Measurements from ENCODE around the gene TPST2.

TPST2 gene

DNA sequence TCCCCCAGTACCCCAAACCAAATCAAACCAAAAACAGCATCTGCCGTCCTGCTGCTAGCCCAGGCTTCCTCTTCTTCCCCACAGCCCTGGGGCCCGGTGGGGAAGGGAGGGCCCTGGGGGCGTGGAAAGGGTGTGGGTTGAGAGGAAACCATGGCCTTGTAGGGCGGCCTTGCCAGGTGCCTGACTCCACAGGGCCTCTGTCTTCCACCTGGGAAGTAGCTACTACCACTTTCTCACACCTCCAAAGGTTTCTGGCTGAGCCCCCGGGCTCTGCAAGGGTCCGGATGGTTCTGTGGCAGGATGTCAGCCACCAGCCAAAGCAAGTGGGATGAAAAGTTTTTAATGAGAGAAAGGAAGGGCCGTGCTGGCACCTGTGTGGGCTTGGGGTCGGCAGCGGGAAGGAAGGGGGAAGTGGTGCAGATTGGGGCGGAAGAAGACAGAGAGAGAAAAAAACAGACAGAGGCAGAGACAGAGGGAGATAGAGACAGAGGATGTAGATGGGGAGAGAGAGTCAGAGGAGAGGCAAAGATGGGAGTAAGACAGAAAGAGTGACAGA is 10.5 kb downstream of the TPST2 start:
- whole genome bisulfite sequencing, 2 experiments (ENCODE audit: insufficient coverage in 2 of 2) = 85% methylated on average over 4 of the region's 10 CpGs
- H3K27ac ChIP-seq (ENCODE audit: low read depth, low read length, severe bottlenecking) = no peak overlapping the region
- peaks cover 18% of the 10 kb centered on the region for H3K36me3 ChIP-seq (ENCODE audit: control insufficient read depth, insufficient read depth, low read length)
- H3K4me3 ChIP-seq (ENCODE audit: extremely low read depth, insufficient read depth, low read length, poor library complexity, severe bottlenecking) = no peak overlapping the region
- no peaks in the 10 kb centered on the region for H3K9me3 ChIP-seq (ENCODE audit: control insufficient read depth, low read length)
- H3K4me1 ChIP-seq (ENCODE audit: control insufficient read depth, insufficient read depth, low read length, poor library complexity, severe bottlenecking) = peaks cover 16% of the 10 kb centered on the region

DNA sequence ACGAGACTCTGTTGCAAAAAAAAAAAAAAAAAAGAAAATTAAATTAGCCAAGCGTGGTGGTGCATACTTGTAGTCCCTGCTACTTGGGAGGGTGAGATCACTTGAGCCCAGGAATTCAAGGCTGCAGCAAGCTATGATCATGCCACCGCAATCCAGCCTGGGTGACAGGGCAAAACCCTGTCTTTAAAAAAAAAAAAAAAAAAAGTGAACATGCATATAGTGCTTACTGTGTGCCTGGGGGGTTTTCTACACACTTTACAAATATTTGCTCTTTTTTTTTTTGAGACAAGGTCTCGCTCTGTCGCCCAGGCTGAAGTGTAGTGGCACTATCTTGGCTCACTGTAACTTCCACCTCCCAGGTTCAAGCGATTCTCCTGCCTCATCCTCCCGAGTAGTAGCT is 12.9 kb downstream of the TPST2 start:
- no peaks in the 10 kb centered on the region for H3K9me3 ChIP-seq (ENCODE audit: control insufficient read depth, low read length)
- no peak overlapping the region for H3K27ac ChIP-seq (ENCODE audit: low read depth, low read length, severe bottlenecking)
- H3K4me3 ChIP-seq (ENCODE audit: extremely low read depth, insufficient read depth, low read length, poor library complexity, severe bottlenecking) = no peak overlapping the region
- H3K36me3 ChIP-seq (ENCODE audit: control insufficient read depth, insufficient read depth, low read length) = peaks cover 15% of the 10 kb centered on the region
- peaks cover 16% of the 10 kb centered on the region for H3K4me1 ChIP-seq (ENCODE audit: control insufficient read depth, insufficient read depth, low read length, poor library complexity, severe bottlenecking)
- WGBS, 2 experiments (ENCODE audit: insufficient coverage in 2 of 2) = 95 to 97% methylated on average over 5 of the region's 7 CpGs

DNA sequence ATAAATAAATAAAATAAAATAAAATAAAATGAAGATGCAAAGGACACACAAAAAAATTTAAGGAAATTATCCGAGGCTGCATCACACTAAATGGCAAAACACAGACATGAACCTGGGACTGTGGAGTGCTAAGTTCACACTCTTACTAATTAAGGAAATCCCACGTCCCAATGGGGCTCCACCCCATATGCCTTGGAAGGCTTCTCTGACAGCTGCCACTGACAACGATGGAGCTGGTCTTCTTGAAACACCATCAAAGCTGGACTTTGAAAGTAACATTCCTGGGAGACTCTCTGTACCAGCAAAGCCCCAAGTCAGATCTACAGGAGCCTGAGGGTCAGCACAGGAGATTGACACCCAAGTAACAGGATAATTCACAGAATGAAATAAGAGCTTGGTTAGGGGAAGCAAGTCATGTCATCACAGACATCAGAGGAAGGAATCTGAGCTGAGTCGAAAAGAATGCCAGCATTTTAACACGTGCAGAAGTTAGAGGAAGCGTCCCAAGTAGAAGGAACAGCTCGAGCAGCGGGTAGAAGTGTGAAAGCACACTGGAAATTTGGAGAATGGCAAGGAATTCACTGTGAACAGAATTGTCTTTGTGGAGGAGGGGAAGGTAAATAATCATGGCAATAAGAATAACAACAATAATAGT is 13.8 kb downstream of the TPST2 start:
- 63 to 69% methylated on average over 7 to 8 of the region's 8 CpGs for WGBS, 2 experiments (ENCODE audit: insufficient coverage in 2 of 2)
- H3K27ac ChIP-seq (ENCODE audit: low read depth, low read length, severe bottlenecking) = peak overlapping the region; percentile 23
- no peaks in the 10 kb centered on the region for H3K9me3 ChIP-seq (ENCODE audit: control insufficient read depth, low read length)

DNA sequence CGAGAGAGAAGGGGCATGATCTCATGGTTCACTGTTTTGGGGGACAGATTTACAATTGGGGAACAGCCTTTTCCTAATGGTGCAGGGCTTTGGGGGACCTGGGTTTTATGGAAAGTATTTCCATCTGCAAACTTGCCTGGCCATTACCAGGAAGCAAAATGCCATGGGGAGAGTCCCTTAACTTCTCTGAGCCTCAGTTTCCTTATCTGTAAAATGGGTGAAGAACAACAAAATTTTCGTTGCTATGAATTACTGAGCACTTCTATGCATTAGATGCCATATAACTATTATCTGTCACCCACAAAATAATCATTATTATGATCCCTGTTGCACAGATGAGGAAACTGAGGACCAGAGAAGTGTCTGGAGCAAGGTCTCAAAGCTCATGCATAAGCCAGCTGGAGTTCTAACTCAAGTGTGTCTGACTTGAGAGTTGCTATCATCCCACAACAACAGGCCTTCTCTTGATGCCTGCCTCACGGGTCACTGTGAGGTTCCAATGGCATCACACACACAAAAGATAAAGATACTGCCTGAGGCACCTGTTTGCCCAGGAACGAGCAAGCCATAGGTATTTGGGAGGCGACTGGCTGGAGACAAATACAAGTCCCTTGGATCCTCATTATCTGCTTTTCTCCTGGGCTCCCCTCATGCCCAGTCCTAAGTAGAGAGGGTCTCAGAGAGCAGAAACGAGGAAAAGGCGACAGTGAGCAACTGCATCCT is 15.8 kb downstream of the TPST2 start:
- Histone ChIP-seq H3K27ac (ENCODE audit: low read depth, low read length, severe bottlenecking) (no peak overlapping the region), H3K4me1 (ENCODE audit: control insufficient read depth, insufficient read depth, low read length, poor library complexity, severe bottlenecking) (peaks cover 4% of the 10 kb centered on the region), H3K9me3 (ENCODE audit: control insufficient read depth, low read length) (no peaks in the 10 kb centered on the region), H3K4me3 (ENCODE audit: extremely low read depth, insufficient read depth, low read length, poor library complexity, severe bottlenecking) (no peak overlapping the region), H3K36me3 (ENCODE audit: control insufficient read depth, insufficient read depth, low read length) (peaks cover 12% of the 10 kb centered on the region)
- WGBS, 2 experiments (ENCODE audit: insufficient coverage in 2 of 2) = 86 to 93% methylated on average over 5 to 6 of the region's 7 CpGs

More for the DNA sequence above, 13.8 kb downstream of the TPST2 start:
- peaks cover 9% of the 10 kb centered on the region for H3K36me3 ChIP-seq (ENCODE audit: control insufficient read depth, insufficient read depth, low read length)
- H3K4me1 ChIP-seq (ENCODE audit: control insufficient read depth, insufficient read depth, low read length, poor library complexity, severe bottlenecking) = peaks cover 15% of the 10 kb centered on the region
- no peak overlapping the region for H3K4me3 ChIP-seq (ENCODE audit: extremely low read depth, insufficient read depth, low read length, poor library complexity, severe bottlenecking)

DNA sequence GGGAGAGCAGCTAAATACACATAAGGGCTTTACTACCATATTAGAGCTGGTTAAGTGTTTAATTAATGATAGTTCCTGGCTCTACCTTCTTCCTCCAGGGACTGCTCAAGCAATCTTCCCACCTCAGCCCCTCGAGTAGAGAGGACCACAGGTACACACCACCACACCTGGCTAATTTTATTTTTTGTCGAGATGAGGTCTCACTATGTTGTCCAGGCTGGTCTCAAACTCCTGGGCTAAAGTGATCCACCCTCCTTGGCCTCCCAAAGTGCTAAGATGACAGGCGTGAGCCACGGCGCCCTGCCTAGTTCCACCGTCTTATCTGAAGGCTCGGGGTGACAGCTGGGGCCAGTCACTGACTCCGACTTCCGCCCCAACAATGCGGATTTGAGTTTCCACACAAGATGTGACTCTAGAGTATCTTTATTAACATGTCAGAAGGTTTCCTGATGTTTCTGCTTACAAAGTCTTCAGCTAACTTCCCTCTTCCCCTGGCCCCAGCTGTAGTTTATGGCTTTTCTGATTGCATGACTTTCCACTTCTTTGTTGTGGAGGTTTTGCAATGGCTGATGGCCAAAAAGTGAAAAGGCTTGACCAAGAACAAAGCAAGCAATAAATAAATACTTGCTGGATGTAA is 16.8 kb downstream of the TPST2 start:
- Histone ChIP-seq H3K4me1 (ENCODE audit: control insufficient read depth, insufficient read depth, low read length, poor library complexity, severe bottlenecking) (peaks cover 11% of the 10 kb centered on the region), H3K36me3 (ENCODE audit: control insufficient read depth, insufficient read depth, low read length) (peaks cover 11% of the 10 kb centered on the region), H3K4me3 (ENCODE audit: extremely low read depth, insufficient read depth, low read length, poor library complexity, severe bottlenecking) (no peak overlapping the region), H3K27ac (ENCODE audit: low read depth, low read length, severe bottlenecking) (peak overlapping the region; percentile 24), H3K9me3 (ENCODE audit: control insufficient read depth, low read length) (no peaks in the 10 kb centered on the region)
- WGBS, 2 experiments (ENCODE audit: insufficient coverage in 2 of 2) = 89 to 92% methylated on average over 8 to 9 of the region's 10 CpGs

DNA sequence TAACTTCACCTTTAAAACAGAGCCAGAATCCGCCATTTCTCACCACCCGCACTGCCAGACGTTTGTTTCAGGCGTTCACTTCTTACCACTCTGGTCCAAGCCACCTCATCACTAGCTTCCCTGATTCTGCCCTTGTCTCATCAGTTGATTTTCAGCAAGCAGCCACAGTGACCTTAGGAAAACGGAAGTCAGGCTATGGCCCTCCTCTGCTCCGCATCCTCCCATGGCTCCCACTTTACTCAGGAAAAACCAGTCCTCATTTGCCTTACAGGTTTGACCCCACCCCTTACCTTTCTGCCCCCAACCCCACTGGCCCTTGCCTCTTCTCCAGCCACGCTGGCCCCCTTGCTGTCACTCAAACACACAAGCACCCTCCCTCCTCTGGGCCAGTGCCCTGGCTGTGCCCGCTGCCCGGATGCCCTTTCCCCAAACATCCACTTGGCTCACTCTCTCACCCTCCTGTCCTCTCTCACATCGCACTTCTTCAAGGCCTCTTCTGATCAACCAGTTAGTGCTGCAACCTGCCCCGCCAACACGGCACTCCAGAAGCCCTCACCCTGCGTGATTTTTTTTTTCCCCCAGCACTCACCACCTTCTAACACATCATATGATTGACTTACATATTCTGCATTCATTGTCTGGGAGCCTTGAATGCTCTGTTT is 18.9 kb downstream of the TPST2 start:
- Histone ChIP-seq H3K27ac (ENCODE audit: low read depth, low read length, severe bottlenecking) (no peak overlapping the region), H3K36me3 (ENCODE audit: control insufficient read depth, insufficient read depth, low read length) (peaks cover 11% of the 10 kb centered on the region), H3K9me3 (ENCODE audit: control insufficient read depth, low read length) (no peaks in the 10 kb centered on the region), H3K4me3 (ENCODE audit: extremely low read depth, insufficient read depth, low read length, poor library complexity, severe bottlenecking) (no peak overlapping the region), H3K4me1 (ENCODE audit: control insufficient read depth, insufficient read depth, low read length, poor library complexity, severe bottlenecking) (peaks cover 19% of the 10 kb centered on the region)
- 80 to 90% methylated on average over 8 to 13 of the region's 13 CpGs for WGBS, 2 experiments (ENCODE audit: insufficient coverage in 2 of 2)

DNA sequence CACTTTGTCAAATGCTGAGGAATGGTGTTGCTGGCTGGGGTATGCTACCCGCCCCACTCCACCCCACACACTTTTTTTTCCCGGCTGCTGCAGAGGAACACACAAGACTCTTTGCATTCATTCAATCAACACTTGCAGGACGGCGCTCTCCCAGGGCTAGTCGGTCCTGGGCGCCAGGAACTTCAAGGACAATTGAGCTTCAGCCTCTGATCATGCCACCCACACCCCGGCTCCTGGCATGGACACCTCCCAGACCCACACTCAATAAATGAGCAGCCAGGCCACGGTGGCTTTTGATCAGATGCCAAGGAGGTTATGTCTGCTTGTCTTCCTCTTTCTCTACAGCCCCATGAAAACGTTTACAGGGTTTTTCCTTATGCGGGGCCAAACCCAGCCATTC is 19.8 kb downstream of the TPST2 start:
- Histone ChIP-seq H3K36me3 (ENCODE audit: control insufficient read depth, insufficient read depth, low read length) (peaks cover 14% of the 10 kb centered on the region), H3K27ac (ENCODE audit: low read depth, low read length, severe bottlenecking) (no peak overlapping the region), H3K4me1 (ENCODE audit: control insufficient read depth, insufficient read depth, low read length, poor library complexity, severe bottlenecking) (peaks cover 19% of the 10 kb centered on the region), H3K9me3 (ENCODE audit: control insufficient read depth, low read length) (no peaks in the 10 kb centered on the region), H3K4me3 (ENCODE audit: extremely low read depth, insufficient read depth, low read length, poor library complexity, severe bottlenecking) (no peak overlapping the region)
- 77 to 81% methylated on average over 9 to 10 of the region's 10 CpGs for WGBS, 2 experiments (ENCODE audit: insufficient coverage in 2 of 2)

DNA sequence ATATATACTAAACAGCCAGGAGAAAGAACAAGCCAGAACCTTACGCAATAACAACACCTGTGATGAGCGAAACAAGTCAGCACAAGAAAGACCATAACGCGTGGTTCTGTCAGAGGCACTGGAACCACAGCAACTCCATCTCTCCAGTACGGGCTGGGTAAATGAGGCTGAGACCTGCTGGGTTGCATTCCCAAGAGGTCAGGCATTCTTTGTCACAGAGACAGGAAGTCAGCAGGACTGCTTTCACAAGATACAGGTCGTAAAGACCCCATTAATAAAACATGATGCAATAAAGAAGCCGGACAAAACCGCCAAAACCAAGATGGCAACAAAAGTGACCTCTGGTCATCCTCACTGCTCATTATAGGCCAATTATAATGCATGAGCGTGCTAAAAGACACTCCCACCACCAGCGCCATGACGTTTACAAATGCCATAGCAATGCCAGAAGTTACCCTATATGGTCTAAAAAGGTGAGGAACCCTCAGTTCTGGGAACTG is 21.7 kb downstream of the TPST2 start:
- peaks cover 19% of the 10 kb centered on the region for H3K4me1 ChIP-seq (ENCODE audit: control insufficient read depth, insufficient read depth, low read length, poor library complexity, severe bottlenecking)
- H3K27ac ChIP-seq (ENCODE audit: low read depth, low read length, severe bottlenecking) = peak overlapping the region; percentile 87
- no peak overlapping the region for H3K4me3 ChIP-seq (ENCODE audit: extremely low read depth, insufficient read depth, low read length, poor library complexity, severe bottlenecking)
- peaks cover 21% of the 10 kb centered on the region for H3K36me3 ChIP-seq (ENCODE audit: control insufficient read depth, insufficient read depth, low read length)
- no peaks in the 10 kb centered on the region for H3K9me3 ChIP-seq (ENCODE audit: control insufficient read depth, low read length)
- 28 to 29% methylated on average over 7 to 8 of the region's 11 CpGs for WGBS, 2 experiments (ENCODE audit: insufficient coverage in 2 of 2)

DNA sequence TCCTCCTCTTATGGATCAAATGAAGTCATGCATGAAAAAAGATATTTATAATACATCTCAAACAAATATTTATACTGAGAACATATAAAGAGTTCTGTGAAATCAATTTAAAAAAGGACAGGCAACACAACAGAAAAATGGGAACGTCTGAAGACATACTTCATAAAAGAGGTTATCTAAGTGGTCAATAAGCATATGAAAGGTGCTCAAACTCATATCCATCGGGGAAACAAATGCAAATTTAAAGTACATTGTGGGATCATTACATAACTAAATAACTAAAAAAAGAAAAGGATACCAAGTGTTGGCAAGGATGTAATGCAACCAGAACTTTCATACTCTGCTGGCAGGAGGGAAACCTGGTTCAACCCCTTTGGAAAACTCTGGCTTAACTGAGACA is 22.3 kb downstream of the TPST2 start:
- no peak overlapping the region for H3K4me3 ChIP-seq (ENCODE audit: extremely low read depth, insufficient read depth, low read length, poor library complexity, severe bottlenecking)
- WGBS, 2 experiments (ENCODE audit: insufficient coverage in 2 of 2) = 33 to 40% methylated on average over 1 of the region's 2 CpGs
- peaks cover 19% of the 10 kb centered on the region for H3K4me1 ChIP-seq (ENCODE audit: control insufficient read depth, insufficient read depth, low read length, poor library complexity, severe bottlenecking)
- peak overlapping the region; percentile 87 for H3K27ac ChIP-seq (ENCODE audit: low read depth, low read length, severe bottlenecking)
- H3K36me3 ChIP-seq (ENCODE audit: control insufficient read depth, insufficient read depth, low read length) = peaks cover 21% of the 10 kb centered on the region
- no peaks in the 10 kb centered on the region for H3K9me3 ChIP-seq (ENCODE audit: control insufficient read depth, low read length)

DNA sequence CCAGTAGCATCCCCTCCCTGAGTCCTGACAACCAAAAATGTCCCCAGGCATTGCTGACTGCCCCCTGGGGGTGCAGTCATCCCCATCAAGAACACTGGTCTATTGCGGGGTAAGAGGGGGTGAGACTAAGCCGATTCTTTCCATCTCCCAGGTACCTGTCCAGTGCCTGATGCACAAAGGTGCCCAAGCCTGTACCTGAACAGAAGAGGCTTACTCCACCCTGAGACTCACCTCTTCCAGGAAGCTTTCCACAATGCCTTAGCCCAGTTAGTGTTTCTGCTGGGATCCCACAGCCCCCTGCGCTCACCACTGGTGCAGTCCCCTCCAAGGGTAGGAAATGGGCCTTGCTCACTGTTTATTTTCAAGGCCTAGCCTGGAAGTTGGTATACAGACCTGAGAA is 22.9 kb downstream of the TPST2 start:
- H3K27ac ChIP-seq (ENCODE audit: low read depth, low read length, severe bottlenecking) = no peak overlapping the region
- peaks cover 19% of the 10 kb centered on the region for H3K4me1 ChIP-seq (ENCODE audit: control insufficient read depth, insufficient read depth, low read length, poor library complexity, severe bottlenecking)
- H3K9me3 ChIP-seq (ENCODE audit: control insufficient read depth, low read length) = no peaks in the 10 kb centered on the region
- WGBS, 2 experiments (ENCODE audit: insufficient coverage in 2 of 2) = 81 to 100% methylated on average over 1 to 3 of the region's 3 CpGs
- H3K36me3 ChIP-seq (ENCODE audit: control insufficient read depth, insufficient read depth, low read length) = peaks cover 21% of the 10 kb centered on the region
- H3K4me3 ChIP-seq (ENCODE audit: extremely low read depth, insufficient read depth, low read length, poor library complexity, severe bottlenecking) = no peak overlapping the region
